Inflammatory macrophage treated with lipopolysaccharide for 4 hours (primary cell): ENCODE measurements around the gene NUMB.

Experiments
- DNase-seq: peaks from one replicate; pipeline ENCODE4 v3.0.0-alpha.2; 2020

Gene NUMB

DNA sequence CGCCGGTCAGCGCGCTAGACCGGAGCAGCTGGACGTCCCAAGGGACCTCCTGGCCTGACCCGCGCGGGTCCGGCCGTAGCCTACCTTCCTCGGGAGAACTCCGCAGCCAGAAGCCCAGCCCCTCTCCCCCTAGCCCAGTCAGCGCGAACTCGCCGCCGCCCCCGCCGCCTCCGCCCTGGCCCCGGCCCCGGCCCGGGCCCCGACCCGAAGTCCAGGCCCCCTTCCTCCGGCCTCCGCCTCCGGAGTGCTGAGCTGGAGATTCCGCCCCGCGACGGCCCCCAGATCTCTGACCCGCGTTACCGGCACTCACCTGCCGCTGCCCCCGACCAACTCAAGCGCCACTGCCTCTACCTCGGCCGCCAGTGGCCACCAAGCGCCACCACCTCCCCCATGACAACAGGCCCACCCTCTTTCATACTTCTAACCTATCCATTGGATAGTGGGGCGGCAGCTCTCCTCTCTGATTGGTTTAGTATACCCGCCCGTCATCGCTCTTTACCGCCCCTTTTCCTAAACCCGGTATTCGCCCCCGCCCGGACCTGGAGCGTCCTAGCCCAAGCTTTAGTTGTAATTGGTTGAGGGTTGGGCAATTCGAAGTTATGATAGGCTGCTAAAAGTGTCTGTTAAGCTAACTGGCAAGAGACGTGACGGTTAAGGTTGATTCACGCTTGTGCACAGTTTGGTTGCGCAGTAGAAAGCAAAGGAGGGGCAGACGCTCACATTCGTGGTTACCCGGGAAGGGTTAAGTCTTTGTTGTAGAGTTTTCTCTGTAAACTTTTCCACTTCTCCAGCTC, at the start of gene NUMB:
NUMB (minus strand) TSS at position 364 of the 794 bp plus-strand sequence. CDS start 102,795 bp downstream, outside the sequence.
- DNase-seq = peak; percentile 100

DNA sequence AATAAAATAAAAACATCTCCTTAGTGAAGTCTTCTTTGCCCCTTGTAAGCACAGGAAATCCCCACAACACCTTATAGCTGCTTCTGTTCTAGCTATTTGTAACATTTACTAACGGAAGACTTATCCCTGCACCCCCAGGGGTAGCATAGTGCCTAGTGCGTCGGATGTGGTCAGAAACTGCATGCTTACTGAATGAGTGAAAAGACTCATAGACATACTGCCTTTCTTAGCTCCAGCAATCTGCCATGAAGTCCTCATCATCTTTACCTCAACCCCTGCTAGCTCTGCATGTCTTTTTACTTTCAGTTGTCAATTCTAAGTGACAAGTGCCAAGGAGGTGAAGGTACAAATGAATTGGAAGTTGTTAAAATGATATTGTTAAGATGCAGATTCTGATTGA, 45.3 kb upstream of the NUMB start:
- no peak for DNase-seq

DNA sequence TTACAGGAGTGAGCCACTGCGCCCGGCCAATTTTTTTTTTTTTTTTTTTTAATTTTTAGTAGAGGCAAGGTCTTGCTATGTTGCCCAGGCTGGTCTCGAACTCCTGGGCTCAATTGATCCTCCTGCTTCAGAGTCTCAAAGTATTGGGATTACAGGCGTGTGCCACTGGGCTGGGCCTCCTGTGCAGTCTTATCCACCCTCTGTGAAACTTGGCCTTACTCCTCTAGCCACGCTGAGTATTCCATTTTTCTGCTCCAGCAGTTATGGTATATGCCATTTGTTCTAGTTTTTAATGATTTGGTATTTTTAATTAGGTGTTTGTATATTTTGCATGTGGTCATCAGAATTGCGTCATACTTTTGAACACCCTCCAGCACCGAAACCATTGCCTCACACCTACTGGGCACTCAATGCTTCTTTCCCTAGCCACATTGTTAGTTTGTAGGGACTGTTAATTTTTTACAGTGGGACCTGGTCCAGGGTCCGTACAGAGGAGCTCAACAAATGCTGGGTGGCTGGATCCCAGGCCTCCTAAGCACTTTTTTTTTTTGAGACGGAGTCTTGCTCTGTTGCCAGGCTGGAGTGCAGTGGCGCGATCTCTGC, 43.8 kb upstream of the NUMB start:
- no peak for DNase-seq

- DNase-seq = no peak
These were observed 42.0 kb upstream of the NUMB start for GRCh38 chr14:73500360-73500759.

GRCh38 chr14:73494593-73494992, 36.2 kb upstream of the NUMB start:
- DNase-seq = no peak

DNA sequence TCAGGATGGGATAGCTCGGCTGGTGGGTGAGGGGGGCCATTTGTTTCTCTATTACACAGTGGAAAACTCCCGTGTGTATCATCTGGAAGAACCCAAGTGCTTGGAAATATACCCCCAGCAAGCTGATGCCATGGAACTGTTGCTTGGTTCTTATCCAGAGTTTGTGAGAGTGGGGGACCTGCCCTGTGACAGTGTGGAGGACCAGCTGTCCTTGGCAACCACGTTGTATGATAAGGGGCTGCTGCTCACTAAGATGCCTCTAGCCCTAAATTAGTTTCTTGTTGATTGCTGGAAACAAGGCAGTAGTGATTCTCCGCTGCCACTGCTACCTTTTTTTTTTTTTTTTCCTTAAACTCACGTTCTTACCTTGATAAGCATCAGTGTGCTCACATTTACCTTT, 34.3 kb upstream of the NUMB start:
- no peak for DNase-seq

GRCh38 chr14:73492043-73492552, 33.8 kb upstream of the NUMB start:
- no peak for DNase-seq

GRCh38 chr14:73491256-73492042, 33.1 kb upstream of the NUMB start:
- peak; percentile 57 for DNase-seq

GRCh38 chr14:73489481-73490175, 31.3 kb upstream of the NUMB start:
- DNase-seq = no peak

- DNase-seq = no peak
These were observed 20.3 kb upstream of the NUMB start for GRCh38 chr14:73478684-73479083.

DNA sequence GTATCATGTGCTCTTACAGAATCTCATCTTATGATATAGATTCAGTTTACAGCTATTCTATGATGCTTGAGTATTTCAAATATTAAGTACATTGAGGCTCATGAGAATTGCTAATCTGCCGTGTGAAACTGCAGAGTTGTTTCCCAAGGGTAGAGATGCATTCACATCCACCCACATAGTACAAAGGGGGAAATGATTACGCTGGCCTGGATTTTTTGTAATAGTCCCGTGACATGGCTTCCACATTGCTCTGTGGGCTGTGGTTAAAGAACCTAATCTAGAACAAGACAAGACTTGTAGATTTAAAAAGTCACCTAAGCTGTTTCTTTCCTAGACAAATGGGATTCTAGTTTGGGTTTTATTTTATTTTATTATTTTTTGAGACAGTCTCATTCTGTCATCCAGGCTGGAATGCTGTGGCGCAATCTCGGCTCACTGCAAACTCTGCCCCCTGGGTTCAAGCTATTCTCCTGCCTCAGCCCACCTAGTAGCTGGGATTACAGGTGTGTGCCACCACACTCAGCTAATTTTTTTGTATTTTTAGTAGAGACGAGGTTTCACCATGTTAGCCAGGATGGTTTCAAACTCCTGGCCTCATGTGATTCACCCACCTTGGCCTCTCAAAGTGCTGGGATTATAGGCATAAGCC, 19.4 kb upstream of the NUMB start:
- peak; percentile 99 for DNase-seq

DNA sequence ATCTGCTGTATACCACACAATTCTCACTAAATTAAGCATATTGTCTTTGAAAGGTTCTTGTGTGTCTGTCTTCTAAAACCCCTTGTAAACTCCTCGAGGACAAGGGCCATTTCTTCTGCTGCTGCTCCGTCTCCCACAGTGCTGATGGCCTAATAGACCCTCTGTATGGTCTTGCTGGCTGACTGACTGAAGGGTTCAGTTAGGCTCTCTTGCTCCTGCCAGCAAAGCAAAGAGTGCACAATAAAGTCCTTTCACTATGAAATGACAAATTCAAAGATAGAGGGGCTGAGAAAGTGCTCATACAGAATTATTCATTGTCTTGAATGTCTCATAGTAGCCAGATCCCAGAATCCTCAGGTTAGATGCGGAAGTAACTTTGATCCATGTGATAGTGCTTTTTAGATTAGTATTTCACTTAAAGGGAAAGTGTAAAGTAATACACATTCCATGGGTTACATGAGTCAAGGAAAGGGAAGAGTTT, 18.1 kb upstream of the NUMB start:
- peak; percentile 59 for DNase-seq

DNA sequence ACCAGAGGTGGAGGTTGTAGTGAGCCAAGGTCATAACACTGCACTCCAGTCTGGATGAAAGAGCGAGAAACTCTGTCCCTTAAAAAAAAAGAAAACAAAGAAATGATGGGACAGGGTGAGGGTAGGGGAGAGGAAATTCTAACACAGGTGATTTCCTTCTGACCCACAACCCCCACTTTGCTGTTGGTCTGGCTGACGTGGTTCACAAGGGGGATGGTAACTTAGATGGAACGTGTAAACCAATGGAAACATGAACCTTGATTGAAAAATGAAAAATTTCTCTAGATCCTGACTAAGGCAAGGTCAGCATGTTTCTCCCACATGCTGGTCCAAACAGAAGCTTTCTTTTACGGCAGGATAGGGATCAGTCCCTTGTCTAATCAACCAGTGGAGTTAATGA, 16.6 kb upstream of the NUMB start:
- DNase-seq = no peak

GRCh38 chr14:73472185-73473114, 14.1 kb upstream of the NUMB start:
- peak; percentile 76 for DNase-seq

DNA sequence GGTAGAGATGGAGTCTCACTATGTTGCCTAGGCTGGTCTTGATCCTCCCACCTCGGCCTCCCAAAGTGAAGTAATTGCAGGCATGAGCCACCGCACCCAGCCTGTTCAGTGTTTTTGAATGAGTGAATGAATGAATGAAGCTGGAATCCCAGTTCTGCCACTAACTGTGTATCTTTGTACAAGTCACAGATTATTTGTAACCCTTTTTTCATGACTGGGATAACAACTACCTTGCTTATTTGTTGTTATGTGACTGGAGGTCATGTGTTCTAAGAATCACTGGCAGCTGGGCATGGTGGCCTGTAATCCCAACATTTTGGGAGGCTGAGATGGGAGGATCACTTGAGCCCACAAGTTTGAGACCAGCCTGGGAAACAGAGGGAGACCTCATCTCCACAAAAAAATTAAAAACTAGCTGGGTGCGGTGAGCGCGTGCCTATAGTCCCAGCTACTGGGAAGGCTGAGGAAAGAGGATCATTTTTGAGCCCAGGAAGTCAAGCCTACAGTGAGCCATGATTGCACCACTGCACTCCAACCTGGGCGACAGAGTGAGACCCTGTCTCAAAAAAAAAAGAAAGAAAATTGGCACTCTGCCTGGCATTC, 13.3 kb upstream of the NUMB start:
- no peak for DNase-seq

DNA sequence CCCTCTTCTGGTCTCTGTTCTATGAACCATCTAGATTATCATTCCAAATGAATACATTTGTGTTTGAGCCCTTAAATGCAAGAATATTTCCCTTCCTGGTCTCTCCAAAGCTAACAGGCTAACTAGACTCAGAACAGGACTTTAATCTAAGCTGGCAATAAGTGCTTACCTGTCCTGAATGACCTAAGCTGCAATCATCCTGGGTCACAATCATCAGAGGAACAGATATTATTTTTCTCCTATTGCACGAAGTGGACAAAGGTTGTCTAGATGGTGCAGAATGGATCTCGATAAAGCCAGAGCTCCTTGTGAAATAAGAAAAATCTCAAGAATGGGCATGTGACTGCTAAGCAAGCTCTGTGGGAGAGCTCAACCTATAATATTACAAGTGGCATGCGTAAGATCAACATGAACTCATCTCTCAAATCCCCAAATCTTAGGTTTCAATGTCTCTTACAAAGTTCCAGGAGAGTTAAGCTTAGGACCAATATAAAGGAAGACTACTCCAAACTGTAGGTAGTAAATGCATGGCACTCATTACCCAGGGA, 10.6 kb upstream of the NUMB start:
- peak; percentile 77 for DNase-seq

DNA sequence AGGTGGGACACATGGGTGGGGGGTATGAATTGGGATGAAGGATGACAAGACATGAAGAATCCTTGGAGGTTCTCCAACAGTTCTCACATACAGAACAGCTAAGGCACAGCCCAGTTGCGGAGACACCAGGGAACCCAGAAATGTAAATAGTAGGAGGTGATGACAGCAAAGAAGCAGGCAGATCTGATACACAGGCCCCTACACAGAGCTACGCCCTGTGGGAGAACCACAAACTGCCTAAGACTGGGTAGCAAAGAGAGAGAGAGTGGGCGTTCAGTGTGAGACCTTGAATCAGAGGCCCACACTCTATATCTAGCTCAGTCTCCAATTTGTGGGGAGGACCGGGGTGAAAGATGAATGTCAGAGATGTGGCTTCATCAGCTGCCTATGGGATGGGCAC, 9.5 kb upstream of the NUMB start:
- DNase-seq = peak; percentile 90

DNA sequence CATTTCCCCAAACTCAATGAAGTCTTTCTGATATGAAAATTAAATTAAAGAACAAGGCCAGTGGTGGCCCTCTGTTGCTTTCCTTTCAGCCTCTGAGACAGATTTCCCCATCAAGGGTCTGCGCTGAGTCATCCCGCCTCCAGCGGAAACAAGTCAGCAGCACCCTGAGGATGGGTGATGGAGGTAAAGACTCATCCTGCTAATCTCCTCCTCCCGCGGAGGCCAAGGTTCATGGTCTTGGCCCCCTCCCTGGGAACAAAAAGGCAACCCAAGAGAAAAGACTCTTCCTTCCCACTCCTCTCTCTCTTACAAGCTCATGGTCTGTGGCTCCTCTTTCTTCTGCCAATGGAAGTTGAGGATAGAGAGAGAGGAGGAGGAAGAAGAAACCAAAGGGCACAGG, 9.0 kb upstream of the NUMB start:
- peak; percentile 96 for DNase-seq

DNA sequence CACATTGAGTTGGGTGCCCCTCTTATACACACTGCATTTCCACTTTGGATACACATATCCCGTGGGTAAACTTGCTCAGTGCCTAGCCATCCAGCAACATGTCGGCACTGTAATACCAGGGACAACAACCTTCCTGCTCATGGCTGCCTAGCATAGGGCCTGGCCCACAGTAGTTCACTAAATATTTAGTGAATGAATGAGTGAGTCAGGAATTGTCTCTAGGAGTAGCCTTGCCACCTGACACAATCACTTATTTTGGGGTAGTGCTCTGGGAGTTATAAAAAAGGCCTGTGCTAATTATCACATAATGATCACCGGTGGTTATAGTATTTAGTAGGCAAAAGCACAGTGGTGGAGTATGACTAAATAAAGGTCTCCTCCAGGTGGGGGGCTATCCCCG, 8.5 kb upstream of the NUMB start:
- no peak for DNase-seq

DNA sequence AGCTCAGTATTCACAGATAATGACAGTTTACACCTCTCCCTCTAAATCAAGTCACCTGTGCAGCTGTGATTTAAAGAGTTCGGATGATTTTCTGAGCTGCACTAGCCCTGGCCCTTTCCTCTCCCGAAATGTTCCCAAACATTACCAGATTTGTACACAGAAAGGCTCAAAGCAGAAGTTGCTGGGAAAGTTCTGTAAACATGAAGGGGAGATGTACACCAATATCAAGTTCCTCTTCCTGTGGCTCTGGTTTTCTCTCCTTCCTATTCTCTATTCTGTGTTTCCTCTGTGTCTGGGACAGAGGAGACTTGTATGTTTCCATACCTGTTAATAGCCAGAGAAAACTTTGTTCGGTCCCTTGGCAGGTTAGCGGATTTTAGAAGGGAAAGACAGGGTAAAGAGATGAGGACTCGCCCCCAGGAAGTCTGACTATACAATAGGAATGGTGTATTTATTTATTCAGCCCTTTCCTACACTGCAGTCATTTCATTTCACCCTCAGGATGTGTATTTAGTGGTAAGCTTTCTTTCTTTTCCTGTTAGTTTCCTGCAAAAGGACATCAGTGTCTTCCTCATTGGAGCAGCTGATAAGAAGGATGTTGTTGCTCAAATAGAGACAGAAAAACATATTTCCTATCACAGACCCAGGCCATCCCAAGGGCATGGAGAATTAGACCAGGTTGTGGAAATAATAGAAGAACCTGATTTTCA, 7.6 kb upstream of the NUMB start:
- peak; percentile 91 for DNase-seq
